ENCODE results near the gene TNFAIP1. TPM values are rescaled to one million over a fixed set of nuclear protein-coding genes. Genes with fewer than 3 reads are reported as not detected.

TNFAIP1 gene
- total RNA-seq, 4 donors from 2014 or later = 18.2 to 67.1 (median 38.4) TPM

- H3K9me3 ChIP-seq = no peaks in the 10 kb centered on the region
- intact Hi-C loops (cut with DNase I; ENCODE audit: low total_unique reads) = no loop called here
- TF ChIP-seq CTCF (IDR thresholded peaks at IDR 0.05) (no peak), POLR2A (IDR thresholded peaks at IDR 0.05) (no peak)
- no peak overlapping the region for H3K27ac ChIP-seq
- no peaks in the 10 kb centered on the region for H3K27me3 ChIP-seq
- no peaks in the 10 kb centered on the region for H3K36me3 ChIP-seq
- DNase-seq = no peak
- H3K4me1 ChIP-seq = no peaks in the 10 kb centered on the region
- H3K4me3 ChIP-seq = no peak overlapping the region
These were observed 28.5 kb downstream of the TNFAIP1 start for GRCh38 chr17:28363776-28364650.

DNA sequence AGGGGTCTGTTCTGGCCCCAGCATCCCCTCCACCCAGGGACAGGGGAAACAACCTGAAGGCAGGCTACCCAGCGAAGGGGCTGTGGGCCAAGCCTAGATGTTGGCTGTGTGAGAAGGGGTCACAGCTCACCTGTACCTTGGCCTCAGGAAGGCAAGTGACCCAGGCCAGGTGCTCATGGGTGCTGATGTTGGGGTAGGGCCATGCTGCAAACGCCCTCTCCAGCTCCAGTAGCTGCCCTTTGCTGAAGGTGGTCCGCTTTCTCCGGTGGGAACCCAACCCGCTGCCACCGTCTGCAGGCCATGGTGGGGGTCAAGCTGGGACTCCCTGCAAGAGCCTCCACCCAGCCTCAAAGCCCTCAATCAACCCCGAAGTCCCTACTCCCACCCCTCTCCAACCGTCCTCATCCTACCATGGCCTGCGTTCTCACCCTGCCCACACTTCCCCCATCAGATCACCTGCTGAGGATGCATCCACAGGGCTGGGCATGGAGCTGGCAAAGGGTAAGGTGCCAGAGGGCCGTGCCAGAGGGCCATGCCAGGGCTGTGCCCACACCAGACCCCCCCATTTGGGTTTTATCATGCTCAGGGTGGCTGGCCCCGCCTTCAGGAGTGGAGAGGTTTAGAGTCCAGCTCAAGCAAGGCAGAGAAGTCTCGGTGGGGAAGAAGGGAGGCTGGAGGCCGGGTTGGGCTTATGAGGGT is 29.3 kb downstream of the TNFAIP1 start, which contains the start of gene SEBOX:
TSS of gene SEBOX (minus strand) at position 535 of the 699 bp plus-strand sequence. CDS start at position 487, 48 bp downstream.
- Histone ChIP-seq H3K4me3 (no peak within 1 kb of the TSS), H3K36me3 (no peaks in the 10 kb centered on the region), H3K27ac (no peak within 1 kb of the TSS), H3K4me1 (no peaks in the 10 kb centered on the region), H3K27me3 (no peaks in the 10 kb centered on the region), H3K9me3 (no peaks in the 10 kb centered on the region)
- no peak for DNase-seq
- intact Hi-C loops (cut with DNase I; ENCODE audit: low total_unique reads) = no loop called here
- no peak for TF ChIP-seq CTCF (IDR thresholded peaks at IDR 0.05)
- no peak for TF ChIP-seq POLR2A (IDR thresholded peaks at IDR 0.05)

DNA sequence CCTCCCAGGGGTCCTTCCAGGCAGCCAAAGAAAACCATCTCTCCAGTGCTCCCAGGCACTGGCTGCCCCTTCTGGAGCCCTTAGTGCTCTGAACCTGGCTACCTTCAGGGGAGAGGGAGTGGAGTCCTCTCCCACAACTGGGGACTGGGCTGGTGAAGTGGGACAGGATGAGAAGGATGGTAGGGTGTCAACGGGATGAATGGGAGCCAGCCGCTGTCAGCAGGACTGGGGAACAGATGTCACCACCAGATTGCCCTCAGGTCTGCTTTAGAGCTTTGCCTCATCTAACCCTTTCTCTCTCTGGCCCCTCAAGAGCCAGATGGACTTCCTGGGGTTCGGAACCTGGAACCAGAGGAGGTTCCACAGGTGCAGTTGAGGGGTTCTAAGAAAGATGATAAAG is 29.9 kb downstream of the TNFAIP1 start:
- no peak overlapping the region for H3K27ac ChIP-seq
- H3K27me3 ChIP-seq = no peaks in the 10 kb centered on the region
- no peaks in the 10 kb centered on the region for H3K4me1 ChIP-seq
- no peak for DNase-seq
- H3K36me3 ChIP-seq = no peaks in the 10 kb centered on the region
- TF ChIP-seq POLR2A (IDR thresholded peaks at IDR 0.05) (no peak), CTCF (IDR thresholded peaks at IDR 0.05) (no peak)
- H3K4me3 ChIP-seq = no peak overlapping the region
- intact Hi-C loops (cut with DNase I; ENCODE audit: low total_unique reads) = no loop called here
- no peaks in the 10 kb centered on the region for H3K9me3 ChIP-seq

DNA sequence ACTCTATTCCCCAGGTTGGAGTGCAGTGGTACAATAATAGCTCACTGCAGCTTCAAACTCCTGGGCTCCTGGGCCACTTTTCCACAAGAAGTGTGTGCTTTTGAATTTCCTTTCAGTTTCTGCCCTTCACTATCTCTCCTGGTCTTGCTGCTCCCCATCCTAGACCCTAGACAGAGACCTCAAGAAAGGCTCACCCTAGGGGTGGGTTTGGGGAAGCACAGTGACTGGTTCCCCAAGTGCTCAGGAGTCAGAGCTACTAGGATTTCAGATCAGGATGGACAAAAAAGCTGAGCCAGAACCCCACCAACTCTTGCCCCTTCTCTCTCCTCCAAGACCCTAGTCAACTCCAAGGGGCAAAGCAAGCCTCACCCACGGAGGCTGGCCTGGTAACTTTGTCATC is 31.0 kb downstream of the TNFAIP1 start:
- intact Hi-C loops (cut with DNase I; ENCODE audit: low total_unique reads) = no loop called here
- Histone ChIP-seq H3K4me3 (no peak overlapping the region), H3K27me3 (no peaks in the 10 kb centered on the region), H3K4me1 (no peaks in the 10 kb centered on the region), H3K36me3 (no peaks in the 10 kb centered on the region), H3K9me3 (no peaks in the 10 kb centered on the region), H3K27ac (no peak overlapping the region)
- no peak for DNase-seq
- TF ChIP-seq CTCF (IDR thresholded peaks at IDR 0.05) (no peak), POLR2A (IDR thresholded peaks at IDR 0.05) (no peak)
